ENCODE measurements around the gene SFSWAP.
"Not testable (repeated sequence)": the region's sequence is repeated elsewhere in the genome, so short reads cannot be mapped to it uniquely, and the experiment has no call there.

Gene SFSWAP

GRCh38 chr12:131701705-131702572 lies 9.0 kb upstream of the SFSWAP start:
- DNase-seq (ENCODE audit: low read depth) = no peak
- TF ChIP-seq CTCF (IDR thresholded peaks at IDR 0.05; ENCODE audit: low read depth, low read length, missing control alignments) = no peak

GRCh38 chr12:131702573-131702877 lies 8.4 kb upstream of the SFSWAP start:
- no peak overlapping the region for H3K4me3 ChIP-seq (ENCODE audit: low read depth, low read length)
- TF ChIP-seq CTCF (IDR thresholded peaks at IDR 0.05; ENCODE audit: low read depth, low read length, missing control alignments) = no peak
- no peak for DNase-seq (ENCODE audit: low read depth)

More at GRCh38 chr12:131701705-131702572, 9.0 kb upstream of the SFSWAP start:
- H3K4me3 ChIP-seq (ENCODE audit: low read depth, low read length) = no peak overlapping the region

GRCh38 chr12:131703161-131703560 lies 7.7 kb upstream of the SFSWAP start:
- TF ChIP-seq CTCF (IDR thresholded peaks at IDR 0.05; ENCODE audit: low read depth, low read length, missing control alignments) = no peak
- no peak overlapping the region for H3K4me3 ChIP-seq (ENCODE audit: low read depth, low read length)
- no peak for DNase-seq (ENCODE audit: low read depth)

GRCh38 chr12:131704509-131704908 lies 6.4 kb upstream of the SFSWAP start:
- no peak for DNase-seq (ENCODE audit: low read depth)
- no peak overlapping the region for H3K4me3 ChIP-seq (ENCODE audit: low read depth, low read length)
- TF ChIP-seq CTCF (IDR thresholded peaks at IDR 0.05; ENCODE audit: low read depth, low read length, missing control alignments) = no peak

DNA sequence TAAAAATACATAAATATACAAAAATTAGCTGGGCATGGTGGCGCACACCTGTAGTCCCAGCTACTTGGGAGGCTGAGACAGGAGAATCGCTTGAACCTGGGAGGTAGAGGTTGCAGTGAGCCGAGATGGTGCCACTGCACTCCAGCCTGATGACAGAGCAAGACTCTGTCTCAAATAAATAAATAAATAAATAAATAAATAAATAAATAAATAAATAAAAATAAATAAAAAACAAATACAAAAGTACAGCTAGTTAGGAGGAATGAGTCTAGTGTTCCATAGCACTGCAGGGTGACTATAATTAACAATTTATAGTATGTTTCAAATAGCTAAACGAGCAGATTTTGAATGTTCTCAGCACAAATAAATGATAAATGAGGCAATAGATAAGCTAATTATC lies 4.2 kb upstream of the SFSWAP start:
- DNase-seq (ENCODE audit: low read depth) = not testable (repeated sequence)

DNA sequence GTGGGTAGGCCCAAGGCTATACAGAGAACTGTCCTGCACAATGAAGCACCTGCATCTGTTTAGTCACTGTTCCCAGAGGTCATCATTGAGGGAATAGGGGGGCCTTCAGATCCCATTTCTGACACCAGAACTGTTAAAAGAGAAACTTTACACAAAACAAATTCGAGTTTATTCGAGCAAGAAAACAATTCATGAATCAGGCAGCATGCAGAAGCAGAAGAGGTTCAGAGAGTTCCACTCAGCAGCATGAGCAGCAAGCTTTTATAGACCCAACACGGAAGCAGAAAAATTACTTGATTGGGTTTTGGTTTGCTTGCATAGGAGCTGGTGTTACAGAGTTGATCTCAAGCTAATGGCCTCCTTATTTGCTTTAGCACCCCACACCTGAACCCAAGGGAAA lies 1.7 kb upstream of the SFSWAP start:
- H3K4me3 ChIP-seq (ENCODE audit: low read depth, low read length) = no peak overlapping the region
- DNase-seq (ENCODE audit: low read depth) = no peak
- TF ChIP-seq CTCF (IDR thresholded peaks at IDR 0.05; ENCODE audit: low read depth, low read length, missing control alignments) = no peak

More for the DNA sequence above, 4.2 kb upstream of the SFSWAP start:
- H3K4me3 ChIP-seq (ENCODE audit: low read depth, low read length) = not testable (repeated sequence)

DNA sequence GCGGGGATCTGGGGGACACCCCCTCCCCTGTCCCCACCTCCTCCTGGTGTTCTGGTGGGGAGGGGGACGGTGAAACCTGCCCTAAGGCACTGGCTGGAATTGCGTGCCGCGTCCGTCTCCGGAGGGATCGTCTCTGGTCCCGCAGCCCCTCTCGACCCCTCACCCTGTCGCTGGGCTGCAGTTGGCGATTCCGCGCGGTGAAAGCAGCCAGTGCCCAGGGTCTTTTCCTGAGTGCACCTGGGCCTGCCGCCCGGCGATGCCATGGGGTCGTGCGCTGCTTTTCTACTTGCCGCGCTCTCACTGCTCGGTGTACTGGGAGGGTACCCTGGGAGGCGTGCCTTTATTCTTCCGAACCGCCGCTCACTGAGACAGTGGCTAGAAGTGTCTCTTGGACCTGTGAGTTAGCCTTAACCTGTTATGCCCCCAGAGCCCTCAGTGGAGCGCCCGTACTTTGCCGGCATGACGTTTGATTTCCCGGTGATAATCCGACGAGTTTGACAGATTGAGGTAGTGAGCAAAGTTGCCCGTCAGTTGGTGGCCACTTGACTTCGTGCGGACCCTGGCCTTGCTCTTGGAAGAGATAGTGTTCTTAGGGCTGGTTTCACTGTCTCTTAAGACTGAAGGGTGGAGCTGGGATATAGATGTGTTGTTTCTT lies 788 bp downstream of the SFSWAP start:
- no peak for TF ChIP-seq CTCF (IDR thresholded peaks at IDR 0.05; ENCODE audit: low read depth, low read length, missing control alignments)
- H3K4me3 ChIP-seq (ENCODE audit: low read depth, low read length) = peak overlapping the region; percentile 98
- DNase-seq (ENCODE audit: low read depth) = no peak

Measured in GM12864 (cell line).